Myocyte (in vitro differentiated cells): ENCODE data around the gene AMBRA1. TPM values are rescaled to one million over a fixed set of nuclear protein-coding genes. Genes with fewer than 3 reads are reported as not detected.
A peak's percentile ranks its signal among the peaks of the same experiment; 100 is the strongest.
"Not testable (repeated sequence)": the region's sequence is repeated elsewhere in the genome, so short reads cannot be mapped to it uniquely, and the experiment has no call there.

Experiments
- DNase-seq: peaks from one replicate; pipeline ENCODE4 v3.0.0-alpha.2; 2012; ENCODE audit warnings: low read depth
- total RNA-seq: library from RNA; depleted of rRNA; stranded (reverse); fragments of >200 nt; gene quantifications from 2 replicates; pipeline ENCODE4 v1.2.3, GENCODE V29; 2014

The AMBRA1 gene
- total RNA-seq, 1 donor from 2014 or later: 18.7 TPM

- no peak for DNase-seq
Observed at GRCh38 chr11:46375392-46376101, 218.3 kb downstream of the AMBRA1 start.

- no peak for DNase-seq
Observed at GRCh38 chr11:46374815-46375214, 219.0 kb downstream of the AMBRA1 start.

- no peak for DNase-seq
Observed at GRCh38 chr11:46373787-46374740, 219.8 kb downstream of the AMBRA1 start.

GRCh38 chr11:46372501-46372900, 221.3 kb downstream of the AMBRA1 start:
- not testable (repeated sequence) for DNase-seq

- no peak for DNase-seq
Observed at GRCh38 chr11:46372086-46372485, 221.7 kb downstream of the AMBRA1 start.

GRCh38 chr11:46371262-46371661, 222.6 kb downstream of the AMBRA1 start:
- not testable (repeated sequence) for DNase-seq

GRCh38 chr11:46370253-46370652, 223.6 kb downstream of the AMBRA1 start:
- DNase-seq: no peak

GRCh38 chr11:46369458-46370152, 224.2 kb downstream of the AMBRA1 start:
- DNase-seq: peak; percentile 76

- no peak for DNase-seq
Observed at GRCh38 chr11:46367916-46368267, 225.9 kb downstream of the AMBRA1 start.

GRCh38 chr11:46367244-46367915, 226.4 kb downstream of the AMBRA1 start:
- DNase-seq: peak; percentile 63

GRCh38 chr11:46366661-46367161, 227.1 kb downstream of the AMBRA1 start:
- no peak for DNase-seq

GRCh38 chr11:46366260-46366659, 227.6 kb downstream of the AMBRA1 start:
- DNase-seq: no peak

GRCh38 chr11:46364791-46365190, 229.0 kb downstream of the AMBRA1 start:
- DNase-seq: no peak

GRCh38 chr11:46364056-46364455, 229.8 kb downstream of the AMBRA1 start:
- DNase-seq: no peak

- DNase-seq: peak; percentile 98
Observed at GRCh38 chr11:46363455-46364005, 230.3 kb downstream of the AMBRA1 start.

GRCh38 chr11:46363031-46363407, 230.8 kb downstream of the AMBRA1 start:
- DNase-seq: peak; percentile 88

- no peak for DNase-seq
Observed at GRCh38 chr11:46362156-46363030, 231.4 kb downstream of the AMBRA1 start.

- DNase-seq: peak; percentile 92
Observed at GRCh38 chr11:46361283-46362155, 232.3 kb downstream of the AMBRA1 start.

- no peak for DNase-seq
Observed at GRCh38 chr11:46360878-46361277, 232.9 kb downstream of the AMBRA1 start.
